Esophagus (tissue), 2 donors: ENCODE data around the gene AUH. TPM values are rescaled to one million over a fixed set of nuclear protein-coding genes. Genes with fewer than 3 reads are reported as not detected.
A peak's percentile ranks its signal among the peaks of the same experiment; 100 is the strongest.

Experiments used
- H3K27ac ChIP-seq, 2 donors: one replicate each; pipeline ENCODE4 v1.5.1; 2013; ENCODE audit warnings: low read depth in 2 of 2, mild to moderate bottlenecking in 2 of 2, inconsistent platforms in 1 of 2, low read length in 1 of 2, moderate library complexity in 1 of 2
- H3K27me3 ChIP-seq, 2 donors: one replicate each; pipeline ENCODE4 v1.6.1; 2013; ENCODE audit warnings: low read length in 2 of 2, control low read depth in 1 of 2, mild to moderate bottlenecking in 1 of 2; ENCODE audit not compliant: insufficient read depth in 2 of 2, control insufficient read depth in 1 of 2
- H3K36me3 ChIP-seq, 2 donors: one replicate each; pipeline ENCODE4 v1.6.1; 2013; ENCODE audit warnings: low read length in 1 of 2; ENCODE audit not compliant: control insufficient read depth in 2 of 2, insufficient read depth in 2 of 2
- H3K4me1 ChIP-seq, 2 donors: one replicate each; pipeline ENCODE4 v1.6.1; 2013; ENCODE audit warnings: low read length in 1 of 2; ENCODE audit not compliant: control insufficient read depth in 2 of 2, insufficient read depth in 2 of 2
- H3K4me3 ChIP-seq, 2 donors: one replicate each; pipeline ENCODE4 v1.5.1; 2013; ENCODE audit warnings: low read length in 2 of 2, mild to moderate bottlenecking in 2 of 2, low read depth in 1 of 2, moderate library complexity in 1 of 2
- H3K9me3 ChIP-seq, 2 donors: one replicate each; pipeline ENCODE4 v1.6.1; 2013; ENCODE audit warnings: mild to moderate bottlenecking in 2 of 2, low read depth in 1 of 2, low read length in 1 of 2, moderate library complexity in 1 of 2; ENCODE audit not compliant: control insufficient read depth in 2 of 2, insufficient read depth in 1 of 2
- WGBS, 2 donors: extraction: QIAGEN DNeasy Blood & Tissue Kit; methylation state at CpG; one replicate each; pipeline ENCODE4 v1.1.7; 2013; 5-methylcytosine and 5-hydroxymethylcytosine counted together
- polyA plus RNA-seq, 2 donors: library from polyadenylated mRNA; stranded (reverse); fragments of 200-250 nt; gene quantifications; one replicate each; pipeline ENCODE4 v1.2.3, GENCODE V29; 2013
- donor health status: healthy with polysubstance abuse.
- donor health status: Bipolar disorder and iron deficiency.

The AUH gene
- polyA plus RNA-seq, 2 donors: 7.2 to 11.5 TPM

DNA sequence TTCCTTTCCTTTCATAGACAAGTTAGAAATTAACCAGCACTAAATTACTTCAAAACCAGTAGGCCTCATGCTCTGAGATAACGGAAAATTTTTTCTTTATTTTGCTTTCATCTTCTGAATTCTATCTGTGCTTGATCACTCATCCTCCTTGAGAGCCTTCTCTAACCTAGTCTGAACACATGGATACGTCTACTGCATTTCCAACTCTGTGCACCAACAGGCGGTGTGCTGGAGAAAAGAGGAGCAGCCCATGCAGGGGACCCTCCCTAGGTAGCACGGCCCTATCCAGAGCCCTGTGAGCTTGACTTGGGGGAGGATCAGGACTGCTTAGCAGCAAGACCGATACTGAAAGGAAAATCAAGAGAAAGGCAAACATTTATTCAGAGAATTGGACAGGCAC, 149.8 kb downstream of the AUH start:
- H3K27ac ChIP-seq: peak overlapping the region in 1 of 2 donors; percentile 33
- H3K27me3 ChIP-seq: no peaks in the 10 kb centered on the region
- no peaks in the 10 kb centered on the region for H3K36me3 ChIP-seq
- H3K4me1 ChIP-seq: peaks cover 3 to 7% of the 10 kb centered on the region in 2 donors
- no peak overlapping the region for H3K4me3 ChIP-seq
- WGBS, 2 donors: 54 to 66% methylated on average over 5 of the region's 5 CpGs
- no peaks in the 10 kb centered on the region for H3K9me3 ChIP-seq

DNA sequence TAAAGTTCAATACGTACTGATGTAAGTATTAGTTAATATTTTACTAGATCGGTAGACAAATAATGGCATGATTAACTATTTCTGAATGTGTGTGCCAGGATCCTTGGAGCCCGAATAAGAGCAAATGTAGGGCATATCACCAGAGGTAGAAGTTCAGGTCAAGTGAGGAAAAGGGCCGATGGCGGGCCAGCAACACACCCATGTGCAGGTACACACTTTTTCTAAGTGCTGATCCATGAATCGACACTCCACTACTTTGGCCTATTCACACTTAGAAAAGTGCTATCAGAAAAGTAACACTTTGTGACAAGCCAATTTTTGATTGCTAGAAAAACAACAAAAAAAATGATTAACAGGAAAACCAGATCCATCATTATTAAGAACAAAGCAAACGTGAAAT, 150.3 kb downstream of the AUH start:
- no peak overlapping the region for H3K4me3 ChIP-seq
- no peak overlapping the region for H3K27ac ChIP-seq
- peaks cover 3 to 7% of the 10 kb centered on the region in 2 donors for H3K4me1 ChIP-seq
- no peaks in the 10 kb centered on the region for H3K27me3 ChIP-seq
- H3K9me3 ChIP-seq: no peaks in the 10 kb centered on the region
- 71 to 91% methylated on average over 7 of the region's 7 CpGs for WGBS, 2 donors
- H3K36me3 ChIP-seq: no peaks in the 10 kb centered on the region

DNA sequence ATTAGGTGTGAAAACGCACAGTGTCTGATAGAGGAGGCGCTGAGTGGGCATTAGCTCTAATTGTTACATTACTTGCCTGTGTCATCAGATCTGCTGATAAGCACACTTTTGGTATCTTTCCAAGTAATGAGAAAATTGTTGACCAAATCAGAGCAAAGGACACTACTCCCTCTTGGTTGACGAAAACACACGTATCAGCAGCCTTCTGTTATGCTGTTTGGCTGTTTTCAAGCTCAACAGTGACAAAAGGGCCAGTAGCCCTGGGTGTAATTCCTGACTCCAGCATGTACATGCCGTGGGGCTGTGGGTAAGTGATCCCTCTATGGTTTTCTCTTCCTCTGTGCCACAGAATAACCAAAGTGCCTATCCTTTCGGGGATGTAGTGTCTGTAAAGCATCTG, 151.4 kb downstream of the AUH start:
- Histone ChIP-seq H3K27me3 (no peaks in the 10 kb centered on the region), H3K4me1 (peaks cover 3 to 7% of the 10 kb centered on the region in 2 donors), H3K36me3 (no peaks in the 10 kb centered on the region), H3K9me3 (no peaks in the 10 kb centered on the region), H3K4me3 (no peak overlapping the region), H3K27ac (no peak overlapping the region)
- 83 to 96% methylated on average over 6 of the region's 6 CpGs for WGBS, 2 donors

DNA sequence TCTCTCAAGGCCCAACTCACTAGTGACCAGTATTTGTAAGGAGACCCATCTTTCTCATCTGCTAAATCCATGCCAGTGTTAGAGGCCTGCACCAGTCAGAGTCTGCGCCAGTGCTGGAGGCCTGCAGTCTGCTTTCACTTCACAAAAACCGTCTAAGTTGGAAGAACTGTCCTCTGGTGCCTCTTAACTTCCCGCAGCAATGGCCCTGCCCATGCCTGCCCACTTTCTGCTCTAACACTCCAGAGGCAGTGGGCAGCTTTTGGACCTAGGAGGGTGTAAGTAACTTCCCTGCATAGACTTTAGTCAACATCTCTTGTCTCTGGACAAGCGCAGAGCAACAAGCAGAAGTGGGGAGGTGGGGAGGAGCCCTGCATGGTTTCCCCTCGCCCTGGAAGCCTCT, 152.9 kb downstream of the AUH start:
- H3K27me3 ChIP-seq: no peaks in the 10 kb centered on the region
- H3K9me3 ChIP-seq: no peaks in the 10 kb centered on the region
- H3K36me3 ChIP-seq: no peaks in the 10 kb centered on the region
- WGBS, 2 donors: 91 to 93% methylated on average over 5 of the region's 5 CpGs
- peaks cover 3 to 7% of the 10 kb centered on the region in 2 donors for H3K4me1 ChIP-seq
- H3K27ac ChIP-seq: peak overlapping the region; percentile 23 to 57
- H3K4me3 ChIP-seq: no peak overlapping the region

DNA sequence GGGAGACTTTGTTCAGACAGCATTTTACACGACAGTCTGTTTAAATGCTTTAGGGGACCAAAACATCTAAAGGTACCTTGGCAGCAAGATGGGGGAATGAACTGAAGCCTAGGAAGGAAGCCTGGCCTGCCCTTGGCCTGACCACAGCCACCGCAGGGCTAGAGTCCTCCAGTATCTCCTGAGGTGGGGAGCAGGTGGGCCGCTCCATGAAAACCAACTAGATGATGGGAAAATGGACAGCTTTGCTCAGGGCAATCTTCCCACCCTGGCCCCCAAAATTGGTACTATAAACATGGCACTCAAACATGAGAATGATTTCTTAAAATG, 153.3 kb downstream of the AUH start:
- H3K4me1 ChIP-seq: peaks cover 3 to 7% of the 10 kb centered on the region in 2 donors
- peak overlapping the region; percentile 57 to 67 for H3K27ac ChIP-seq
- H3K36me3 ChIP-seq: no peaks in the 10 kb centered on the region
- no peaks in the 10 kb centered on the region for H3K27me3 ChIP-seq
- H3K4me3 ChIP-seq: no peak overlapping the region
- H3K9me3 ChIP-seq: no peaks in the 10 kb centered on the region
- 56 to 65% methylated on average over 3 of the region's 3 CpGs for WGBS, 2 donors

DNA sequence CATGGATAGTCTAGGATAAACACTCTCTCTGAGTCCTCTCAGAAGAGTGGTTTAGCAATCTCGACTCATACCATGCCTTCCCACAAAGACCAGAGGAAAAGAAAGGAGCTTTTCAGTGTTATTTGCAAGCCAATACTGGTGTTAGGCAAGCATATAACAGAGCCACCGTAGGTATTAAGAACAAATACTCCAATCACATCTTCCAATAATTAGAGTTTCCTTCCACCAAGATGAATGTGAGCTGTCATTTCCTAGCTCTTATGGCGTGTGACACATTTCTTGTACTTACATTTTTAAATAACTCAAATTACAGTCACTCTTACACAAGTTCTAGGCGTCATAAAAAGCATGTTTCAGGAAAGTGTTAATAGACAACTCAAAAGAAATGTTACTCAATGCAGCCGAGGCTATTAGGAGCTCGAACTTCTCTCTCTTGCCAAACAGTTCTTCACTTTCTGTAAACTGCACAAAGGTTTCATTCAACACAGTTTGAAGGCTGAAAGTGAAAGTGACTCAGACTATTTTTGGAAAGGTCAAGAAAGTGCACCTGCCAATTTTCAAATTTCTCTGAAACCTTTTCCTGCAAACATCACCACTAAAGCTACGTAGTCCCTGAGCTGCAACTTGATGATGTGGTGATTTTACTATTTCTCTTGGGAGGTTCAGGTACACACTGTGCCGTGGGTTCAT, 153.8 kb downstream of the AUH start:
- H3K36me3 ChIP-seq: no peaks in the 10 kb centered on the region
- no peaks in the 10 kb centered on the region for H3K27me3 ChIP-seq
- H3K9me3 ChIP-seq: no peaks in the 10 kb centered on the region
- 9 to 13% methylated on average over 8 of the region's 8 CpGs for WGBS, 2 donors
- peak overlapping the region; percentile 61 to 67 for H3K27ac ChIP-seq
- no peak overlapping the region for H3K4me3 ChIP-seq
- H3K4me1 ChIP-seq: peaks cover 3 to 7% of the 10 kb centered on the region in 2 donors

DNA sequence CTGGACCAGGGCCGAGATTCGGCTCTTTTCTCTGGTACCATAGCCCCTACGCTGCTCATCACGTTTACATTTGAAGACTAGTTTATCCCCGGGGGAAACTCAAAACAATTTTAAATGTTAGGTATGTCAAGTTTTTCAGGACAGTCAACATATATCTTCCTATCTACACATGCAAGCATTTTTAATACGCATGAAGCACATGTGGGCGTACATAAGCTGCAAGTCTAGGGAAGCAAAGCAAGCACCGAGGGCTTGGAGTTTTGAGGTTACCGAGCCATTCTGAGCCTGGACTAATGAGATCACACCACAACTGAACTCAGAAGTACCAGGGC, 154.4 kb downstream of the AUH start:
- Histone ChIP-seq H3K27ac (peak overlapping the region; percentile 38 to 61), H3K4me3 (no peak overlapping the region), H3K36me3 (no peaks in the 10 kb centered on the region), H3K9me3 (no peaks in the 10 kb centered on the region), H3K4me1 (peaks cover 3 to 7% of the 10 kb centered on the region in 2 donors), H3K27me3 (no peaks in the 10 kb centered on the region)
- 84 to 91% methylated on average over 9 of the region's 9 CpGs for WGBS, 2 donors

DNA sequence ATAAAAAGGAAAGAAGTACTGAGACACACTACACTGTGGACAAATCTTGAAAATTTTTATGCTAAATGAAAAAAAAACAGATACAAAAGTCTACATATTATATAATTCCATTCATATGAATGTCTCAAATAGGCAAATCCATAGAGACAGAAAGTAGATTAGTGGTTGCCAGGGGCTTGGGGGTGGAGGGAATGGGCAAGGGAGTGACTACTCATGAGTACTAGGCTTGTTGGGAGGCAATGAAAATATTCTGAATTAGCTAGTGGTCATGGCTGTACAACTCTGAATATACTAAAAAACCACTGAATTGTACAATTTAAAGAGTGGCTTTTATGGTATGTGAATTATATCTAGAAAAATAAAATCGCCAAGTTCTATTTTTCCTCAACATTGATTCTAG, 154.9 kb downstream of the AUH start:
- H3K4me3 ChIP-seq: no peak overlapping the region
- H3K4me1 ChIP-seq: peaks cover 3 to 5% of the 10 kb centered on the region in 2 donors
- H3K9me3 ChIP-seq: no peaks in the 10 kb centered on the region
- H3K27me3 ChIP-seq: no peaks in the 10 kb centered on the region
- H3K27ac ChIP-seq: no peak overlapping the region
- 97 to 100% methylated on average over 1 of the region's 1 CpG for WGBS, 2 donors
- H3K36me3 ChIP-seq: no peaks in the 10 kb centered on the region

DNA sequence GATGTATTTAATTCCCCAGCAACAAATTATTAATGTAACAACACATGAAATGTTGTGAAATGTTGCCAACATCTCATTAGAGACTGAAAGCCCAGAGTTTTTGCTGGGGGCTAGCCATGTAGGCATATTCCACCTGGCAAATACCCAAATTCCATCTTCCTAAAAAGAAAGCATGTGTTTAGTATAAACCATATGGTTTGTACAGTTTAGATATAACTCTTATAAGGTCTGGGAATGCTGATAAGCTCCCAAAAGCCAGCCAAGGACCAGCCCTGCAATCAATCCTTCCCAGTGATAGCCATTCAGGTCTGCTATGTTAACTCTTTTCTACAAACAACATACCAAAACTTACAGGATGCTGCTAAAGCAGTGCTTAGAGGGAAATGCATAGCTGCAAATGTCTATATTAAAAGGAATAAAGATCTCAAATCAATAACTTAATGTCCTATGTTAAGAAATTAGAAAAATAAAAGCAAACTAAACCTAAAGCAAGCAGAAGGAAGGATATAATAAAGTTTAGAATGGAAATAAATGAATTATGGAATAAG, 158.9 kb downstream of the AUH start:
- H3K36me3 ChIP-seq: no peaks in the 10 kb centered on the region
- no peak overlapping the region for H3K4me3 ChIP-seq
- no peaks in the 10 kb centered on the region for H3K27me3 ChIP-seq
- H3K4me1 ChIP-seq: peaks cover 0 to 2% of the 10 kb centered on the region in 2 donors
- H3K27ac ChIP-seq: no peak overlapping the region
- no peaks in the 10 kb centered on the region for H3K9me3 ChIP-seq

DNA sequence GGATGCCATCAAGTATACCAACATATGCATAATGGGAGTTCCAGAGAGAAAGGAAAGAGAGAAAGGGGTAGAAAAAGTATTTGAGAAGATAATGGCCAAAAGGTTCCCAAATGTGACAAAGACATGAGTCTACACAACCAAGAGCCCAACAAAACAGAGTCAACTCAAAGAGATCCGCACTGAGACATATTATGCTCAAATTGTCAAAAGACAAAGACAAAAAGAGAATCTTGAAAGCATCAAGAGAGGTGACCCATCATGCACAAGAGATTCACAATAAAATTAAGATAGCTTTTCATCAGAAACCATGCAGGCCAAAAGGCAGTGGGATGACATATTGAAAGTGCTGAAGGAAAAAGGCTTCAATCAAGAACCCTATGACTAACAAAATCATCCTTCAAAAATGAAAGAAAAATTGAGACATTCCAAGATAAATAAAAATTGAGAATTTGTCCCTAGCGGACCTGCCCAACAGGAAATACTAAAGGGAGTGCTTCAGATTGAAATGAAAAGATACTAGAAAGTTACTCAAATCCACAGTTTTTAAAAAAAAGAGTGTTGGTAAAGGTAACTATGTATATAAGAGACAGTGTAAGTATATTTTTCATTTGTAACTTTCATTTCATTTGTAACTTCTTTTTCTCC, 160.9 kb downstream of the AUH start:
- Histone ChIP-seq H3K4me3 (no peak overlapping the region), H3K27ac (no peak overlapping the region), H3K9me3 (no peaks in the 10 kb centered on the region), H3K36me3 (no peaks in the 10 kb centered on the region), H3K27me3 (no peaks in the 10 kb centered on the region), H3K4me1 (peaks cover 0 to 7% of the 10 kb centered on the region in 2 donors)
- WGBS, 2 donors: 92% methylated on average over 2 of the region's 2 CpGs
